SK-N-MC (cell line): Measurements from ENCODE around the gene ITPR2.

Experiments
- EZH2 ChIP-seq: fragments of 200-600 bp; sonication (generic); IDR thresholded peaks from one replicate; pipeline ENCODE4 v1.6.1; 2017; ENCODE audit warnings: antibody characterized with exemption
- FOXP2 ChIP-seq: optimal IDR thresholded peaks from 2 replicates; pipeline ENCODE3; 2011; ENCODE audit warnings: mild to moderate bottlenecking, moderate library complexity; ENCODE audit not compliant: insufficient read depth; ENCODE audit errors: extremely low read length, control extremely low read depth
- POLR2AphosphoS5 ChIP-seq: IDR thresholded peaks from 2 replicates; pipeline ENCODE4 v1.6.1; 2012; ENCODE audit warnings: mild to moderate bottlenecking, low read depth, low read length, borderline replicate concordance

DNA sequence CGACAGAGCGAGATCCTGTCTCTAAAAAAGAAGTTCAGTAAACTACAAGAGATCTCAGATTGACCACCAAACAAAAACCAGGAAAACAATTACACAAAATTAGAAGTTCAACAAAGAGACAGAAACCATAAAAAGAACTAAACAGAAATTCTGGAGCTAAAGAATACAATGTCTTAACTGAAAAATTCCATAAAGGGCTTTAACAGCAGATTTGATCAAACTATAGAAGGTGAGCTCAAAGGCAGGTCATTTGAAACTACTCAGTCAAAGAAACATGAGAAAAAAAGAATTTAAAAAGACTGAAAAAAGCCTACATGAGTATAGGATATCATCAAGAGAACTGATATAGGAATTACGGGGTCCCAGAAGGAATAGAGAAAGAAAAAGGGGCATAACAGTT lies 71.2 kb downstream of the ITPR2 start:
- TF ChIP-seq POLR2AphosphoS5, result no peak
- no peak for TF ChIP-seq EZH2
- TF ChIP-seq FOXP2, result no peak
